Psoas muscle (tissue), 8 donors: ENCODE results near the gene FAM153A. TPM values are rescaled to one million over a fixed set of nuclear protein-coding genes. Genes with fewer than 3 reads are reported as not detected.
"Not testable (repeated sequence)": the region's sequence is repeated elsewhere in the genome, so short reads cannot be mapped to it uniquely, and the experiment has no call there.

Experiments used
- ATAC-seq, 4 donors: fragments of 200-7000 bp; cut with Tn5 transposase; one replicate each; pipeline ENCODE4 v1.9.1; 2020; ENCODE audit warnings: moderate library complexity in 3 of 4, mild to moderate bottlenecking in 2 of 4
- DNase-seq, 2 donors: peaks; one replicate each; pipeline ENCODE4 v3.0.0-alpha.2; 2020
- H3K27ac ChIP-seq: fragments of 200-600 bp; one replicate; pipeline ENCODE4 v1.8.0; 2022
- H3K27me3 ChIP-seq, 3 donors: fragments of 200-600 bp in 1 of 3; one replicate each; pipeline versions ENCODE4 v1.6.1 to v1.8.0; 2013 to 2022; ENCODE audit warnings: low read length in 2 of 3, mild to moderate bottlenecking in 2 of 3, moderate library complexity in 1 of 3; ENCODE audit not compliant: insufficient read depth in 3 of 3
- H3K36me3 ChIP-seq, 2 donors: fragments of 200-600 bp in 1 of 2; one replicate each; pipeline versions ENCODE4 v1.6.1 to v1.8.0; 2013 to 2022; ENCODE audit warnings: low read depth in 1 of 2, mild to moderate bottlenecking in 1 of 2, moderate library complexity in 1 of 2; ENCODE audit not compliant: insufficient read depth in 1 of 2
- H3K4me1 ChIP-seq: fragments of 200-600 bp; one replicate; pipeline ENCODE4 v1.8.0; 2022
- H3K4me3 ChIP-seq: fragments of 200-600 bp; one replicate; pipeline ENCODE4 v1.8.0; 2022; ENCODE audit warnings: mild to moderate bottlenecking
- H3K9me3 ChIP-seq: fragments of 200-600 bp; one replicate; pipeline ENCODE4 v1.8.0; 2022
- WGBS, 3 donors: extraction: QIAGEN DNeasy Blood & Tissue Kit; methylation state at CpG; one replicate each; pipeline versions ENCODE4 v1.1.6 to v1.1.7; 2013; 5-methylcytosine and 5-hydroxymethylcytosine counted together
- intact Hi-C, 2 donors: fragments of 100-400 bp; cut with DNase I; formaldehyde crosslinking; loops; one replicate each; pipeline versions ENCODE4 v1.11.0 to v1.14.2; 2022
- polyA plus RNA-seq, 3 donors: library from polyadenylated mRNA; stranded (reverse); fragments of 200-250 nt; gene quantifications; one replicate each; pipeline ENCODE4 v1.2.3, GENCODE V29; 2013
- total RNA-seq, 4 donors: library from RNA; stranded (reverse); fragmentation: NEBNext Ultra II Directional in 2 of 4; extraction: Animal tissue kit (Norgen Biotek cat#: 25700) in 2 of 4; gene quantifications; one replicate each; pipeline versions ENCODE4 v1.2.1 to v1.2.4, GENCODE V29; 2021 to 2023
- donor health status: healthy with polysubstance abuse.
- donor health status: DM: no; HTN: no; CAD: no; lungs with moderate emphysema.
- donor health status: Bipolar disorder and iron deficiency.
- donor health status: healthy.
- donor health status: DM: yes; HTN: yes; CAD: no.
- donor health status: DM: no; HTN: no; CAD: no.
- donor health status: DM: no; HTN: no; CAD: no.
- donor health status: DM: yes; HTN: yes; CAD: no.

The FAM153A gene
- total and polyA plus RNA-seq, 7 donors, result 0.04 to 1.1 (median 0.16) TPM; not detected in 2

DNA sequence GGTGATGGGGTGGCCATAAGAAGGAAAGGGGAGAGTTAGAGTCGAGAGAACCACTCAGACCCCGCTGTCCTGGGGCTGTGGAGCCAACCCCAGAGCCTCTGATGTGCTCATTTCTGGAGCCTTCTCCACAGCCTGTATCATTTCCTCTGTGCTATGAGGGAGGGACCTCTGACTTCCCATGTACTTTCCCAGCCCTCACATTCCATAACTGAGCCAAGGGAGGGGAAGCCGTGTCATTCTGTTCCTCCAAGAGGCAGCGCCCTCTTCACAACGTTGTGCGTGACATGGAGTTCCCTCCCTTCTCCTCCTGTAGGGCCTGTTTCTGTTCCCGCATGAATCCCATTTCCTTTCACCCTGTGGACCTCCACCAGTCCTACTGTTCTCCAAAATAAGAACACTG, 57.8 kb downstream of the FAM153A start:
- ATAC-seq, intact Hi-C loops, H3K36me3 ChIP-seq, H3K9me3 ChIP-seq, DNase-seq, H3K4me3 ChIP-seq, H3K27me3 ChIP-seq, H3K27ac ChIP-seq, H3K4me1 ChIP-seq: not testable (repeated sequence)
- 25% methylated on average over 1 of the region's 7 CpGs; no CpG with 5 or more reads in 2 of the 3 donors for WGBS, 3 donors

DNA sequence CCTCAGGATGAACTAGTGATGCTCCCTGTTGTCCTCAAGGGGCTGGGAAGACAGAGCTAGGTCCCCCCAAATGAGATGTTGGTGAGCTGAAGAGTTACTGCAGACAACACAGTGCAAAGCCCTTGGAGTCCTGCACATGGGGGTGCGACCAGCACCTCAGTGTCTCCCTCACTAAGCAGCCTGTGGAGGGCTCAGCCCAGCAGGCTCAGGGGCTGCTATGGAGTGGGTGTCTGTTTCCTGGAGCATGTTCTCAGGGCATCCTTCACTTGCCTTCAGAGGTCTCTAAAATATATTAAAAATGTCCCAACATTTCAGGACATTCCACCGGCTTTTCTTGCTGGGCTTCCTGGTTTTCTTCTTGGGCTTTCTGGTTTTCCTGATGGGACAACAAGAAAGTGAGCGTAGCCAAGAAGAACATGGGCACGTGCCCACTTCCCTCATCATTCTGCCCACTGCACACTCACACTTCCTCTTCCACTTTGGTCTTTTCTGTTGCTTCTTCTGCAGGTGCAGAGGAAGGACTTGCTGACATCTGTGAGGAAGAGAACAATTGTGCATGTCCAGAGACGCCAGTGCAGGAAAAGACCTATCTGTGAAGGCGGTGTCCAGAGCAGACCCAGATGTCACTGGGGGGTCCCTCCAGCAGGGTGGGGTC, 58.7 kb downstream of the FAM153A start:
- H3K27ac ChIP-seq, intact Hi-C loops, H3K27me3 ChIP-seq, DNase-seq, H3K9me3 ChIP-seq, H3K36me3 ChIP-seq, H3K4me1 ChIP-seq, H3K4me3 ChIP-seq, ATAC-seq: not testable (repeated sequence)
- 68 to 84% (median 75%) methylated on average over 2 to 3 of the region's 6 CpGs for WGBS, 3 donors

DNA sequence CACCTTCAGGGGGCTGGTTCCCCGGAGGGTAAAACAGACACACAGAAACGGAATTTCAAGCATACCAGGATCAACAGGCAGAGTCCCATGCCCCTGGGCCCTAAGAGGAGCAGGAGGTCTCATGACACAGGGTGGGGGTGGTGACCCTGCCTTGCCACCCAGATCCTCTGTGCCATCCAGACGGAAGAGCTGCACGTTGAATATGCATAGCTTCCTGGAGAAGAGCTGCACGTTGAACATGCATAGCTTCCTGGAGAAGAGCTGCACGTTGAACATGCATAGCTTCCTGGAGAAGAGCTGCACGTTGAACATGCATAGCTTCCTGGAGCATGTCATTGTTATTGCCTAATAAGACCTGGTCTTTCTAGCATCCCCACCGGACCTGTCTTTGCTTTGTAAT, 59.9 kb downstream of the FAM153A start:
- ATAC-seq, H3K4me1 ChIP-seq, H3K27ac ChIP-seq, H3K4me3 ChIP-seq, intact Hi-C loops, H3K36me3 ChIP-seq, DNase-seq, H3K27me3 ChIP-seq, H3K9me3 ChIP-seq: not testable (repeated sequence)
- WGBS, 3 donors, result 54 to 89% (median 55%) methylated on average over 3 of the region's 8 CpGs

DNA sequence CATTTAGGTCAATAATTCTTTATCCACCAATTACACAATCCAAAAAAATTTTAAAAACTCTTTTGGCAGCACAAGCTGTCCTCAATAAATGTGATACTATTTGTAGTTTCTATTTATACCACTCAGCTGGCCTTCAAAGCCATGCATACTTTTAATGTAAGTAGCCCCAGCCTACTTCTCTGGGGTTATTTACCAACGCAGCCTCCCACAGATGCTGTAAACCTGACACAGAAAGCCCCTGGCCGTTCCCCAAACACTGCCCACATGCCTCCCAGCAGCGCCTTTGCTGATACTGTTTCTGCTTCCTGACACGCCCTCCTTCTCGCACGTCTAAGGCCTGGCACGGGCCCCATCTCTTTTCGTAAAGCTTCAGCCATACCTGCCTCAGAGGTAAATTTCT, 62.7 kb downstream of the FAM153A start:
- DNase-seq, H3K4me1 ChIP-seq, intact Hi-C loops, H3K27me3 ChIP-seq, H3K4me3 ChIP-seq, H3K36me3 ChIP-seq, H3K9me3 ChIP-seq, H3K27ac ChIP-seq: not testable (repeated sequence)
- WGBS, 3 donors, result no CpG with 5 or more reads among the region's 8 CpGs
- peak in 3 of 4 donors; percentile 65 to 91 (median 68) for ATAC-seq

DNA sequence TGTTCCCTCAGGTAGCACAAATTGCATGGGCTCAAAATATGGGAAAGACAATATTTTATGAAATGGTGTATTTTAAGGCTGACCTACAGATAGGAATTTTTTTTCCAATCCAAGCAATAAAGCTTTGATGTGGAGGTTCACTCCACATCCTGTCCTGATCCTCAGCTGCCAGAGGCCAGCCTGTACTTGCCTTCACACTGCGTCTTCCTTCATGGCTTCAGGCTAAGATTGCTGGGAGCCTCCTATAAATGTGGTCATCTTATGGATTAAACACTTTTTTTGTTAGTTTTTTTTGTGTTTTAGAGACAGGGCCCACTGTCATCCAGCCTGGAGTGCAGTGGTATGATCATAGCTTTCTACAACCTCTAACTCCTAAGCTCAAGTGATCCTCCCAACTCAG, 67.3 kb downstream of the FAM153A start:
- H3K36me3 ChIP-seq, H3K27ac ChIP-seq, H3K9me3 ChIP-seq, H3K27me3 ChIP-seq, H3K4me3 ChIP-seq, intact Hi-C loops, H3K4me1 ChIP-seq, DNase-seq, ATAC-seq: not testable (repeated sequence)
- whole genome bisulfite sequencing, 3 donors, result 79 to 100% (median 82%) methylated on average over 1 of the region's 1 CpG

DNA sequence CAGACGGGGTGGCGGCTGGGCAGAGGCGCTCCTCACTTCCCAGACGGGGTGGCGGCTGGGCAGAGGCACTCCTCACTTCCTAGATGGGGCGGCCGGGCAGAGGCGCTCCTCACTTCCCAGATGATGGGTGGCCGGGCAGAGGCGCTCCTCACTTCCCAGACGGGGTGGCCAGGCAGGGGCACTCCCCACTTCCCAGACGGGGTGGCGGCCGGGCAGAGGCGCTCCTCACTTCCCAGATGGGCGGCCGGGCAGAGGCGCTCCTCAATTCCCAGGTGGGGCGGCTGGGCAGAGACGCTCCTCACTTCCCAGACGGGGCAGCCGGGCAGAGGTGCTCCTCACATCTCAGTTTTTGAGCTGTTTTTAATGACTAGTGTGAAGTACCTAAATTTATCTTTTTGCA, 86.6 kb downstream of the FAM153A start:
- DNase-seq, H3K27me3 ChIP-seq, H3K9me3 ChIP-seq, ATAC-seq, H3K4me1 ChIP-seq, H3K36me3 ChIP-seq, H3K4me3 ChIP-seq, H3K27ac ChIP-seq, intact Hi-C loops: not testable (repeated sequence)
- 93 to 97% (median 94%) methylated on average over 15 to 22 of the region's 22 CpGs for WGBS, 3 donors

DNA sequence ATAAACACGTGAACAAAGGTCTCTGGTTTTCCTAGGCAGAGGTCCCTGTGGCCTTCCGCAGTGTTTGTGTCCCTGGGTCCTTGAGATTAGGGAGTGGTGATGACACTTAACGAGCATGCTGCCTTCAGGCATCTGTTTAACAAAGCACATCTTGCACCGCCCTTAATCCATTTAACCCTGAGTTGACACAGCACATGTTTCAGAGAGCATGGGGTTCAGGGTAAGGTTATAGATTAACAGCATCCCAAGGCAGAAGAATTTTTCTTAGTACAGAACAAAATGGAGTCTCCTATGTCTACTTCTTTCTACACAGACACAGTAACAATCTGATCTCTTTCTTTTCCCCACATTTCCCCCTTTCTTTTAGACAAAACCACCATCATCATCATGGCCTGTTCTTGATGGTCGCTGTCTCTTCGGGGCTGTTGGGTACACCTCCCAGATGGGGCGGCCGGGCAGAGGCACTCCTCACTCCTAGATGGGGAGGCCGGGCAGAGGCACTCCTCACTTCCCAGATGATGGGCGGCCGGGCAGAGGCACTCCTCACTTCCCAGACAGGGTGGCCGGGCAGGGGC, 87.3 kb downstream of the FAM153A start:
- 82 to 95% (median 84%) methylated on average over 9 to 10 of the region's 12 CpGs for WGBS, 3 donors
- ATAC-seq, H3K36me3 ChIP-seq, H3K27ac ChIP-seq, H3K9me3 ChIP-seq, DNase-seq, H3K4me1 ChIP-seq, H3K4me3 ChIP-seq, intact Hi-C loops, H3K27me3 ChIP-seq: not testable (repeated sequence)

DNA sequence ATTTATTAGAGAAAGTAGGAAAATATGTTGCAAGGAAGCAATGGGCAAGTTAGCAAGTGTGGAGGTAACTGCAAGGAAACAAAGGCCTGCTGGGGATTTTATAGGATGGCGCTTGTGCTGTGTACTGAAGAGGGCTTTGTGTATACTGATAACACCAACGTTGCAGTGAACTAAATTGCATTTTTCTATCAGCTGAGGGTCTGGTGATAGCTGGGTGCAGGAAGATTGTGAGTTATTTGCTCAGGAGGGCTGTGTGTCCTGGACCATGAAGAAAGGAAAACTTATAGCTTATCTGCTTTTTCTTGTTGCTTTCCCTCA, 88.2 kb downstream of the FAM153A start:
- H3K4me3 ChIP-seq, ATAC-seq, intact Hi-C loops, H3K4me1 ChIP-seq, H3K27ac ChIP-seq, DNase-seq, H3K36me3 ChIP-seq, H3K9me3 ChIP-seq, H3K27me3 ChIP-seq: not testable (repeated sequence)
- no CpG with 5 or more reads among the region's 2 CpGs for WGBS, 3 donors

DNA sequence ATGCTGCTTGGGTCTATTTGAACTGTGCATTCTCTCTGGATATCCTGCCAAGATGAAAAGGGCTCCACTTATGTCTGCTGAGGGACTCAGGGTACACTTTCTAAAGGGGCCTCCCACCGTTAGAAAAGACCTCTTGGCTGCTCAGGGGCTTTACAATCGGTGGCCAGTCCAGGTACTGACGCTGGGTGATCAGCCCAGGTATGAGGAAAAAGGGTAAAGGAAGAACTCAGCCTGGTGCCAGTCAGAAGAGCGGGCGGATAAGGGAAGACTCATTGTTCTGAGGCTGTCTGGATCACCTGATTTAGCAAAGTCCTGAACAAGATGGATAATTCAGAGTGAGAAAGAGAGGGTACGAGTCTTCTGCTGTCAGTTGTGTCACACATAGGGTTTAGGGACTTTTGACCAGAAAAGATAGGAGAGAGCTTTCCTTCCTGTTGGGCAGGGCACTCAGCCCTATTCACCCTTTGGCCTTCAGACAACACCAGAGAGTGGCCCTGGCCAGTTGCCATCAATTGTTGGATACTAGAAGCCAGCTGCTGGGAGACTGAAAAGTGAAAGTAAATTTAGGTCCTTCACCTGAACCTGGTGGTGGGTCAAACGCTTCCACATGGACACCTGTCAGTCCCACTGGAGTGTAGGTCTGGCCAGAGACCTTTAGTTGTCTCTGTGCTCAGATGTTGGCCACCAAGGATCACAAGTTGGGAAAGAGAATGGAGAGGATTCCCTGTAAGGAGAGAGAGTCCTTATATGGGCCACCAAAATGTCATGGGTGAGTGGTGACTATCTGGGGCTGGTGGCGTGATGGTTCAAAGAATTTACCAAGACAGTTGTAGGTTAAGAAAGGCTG, 88.8 kb downstream of the FAM153A start:
- WGBS, 3 donors, result 72% methylated on average over 6 of the region's 8 CpGs
- not testable (repeated sequence) for H3K9me3 ChIP-seq
- peak in 1 of 2 donors; percentile 24 for DNase-seq

DNA sequence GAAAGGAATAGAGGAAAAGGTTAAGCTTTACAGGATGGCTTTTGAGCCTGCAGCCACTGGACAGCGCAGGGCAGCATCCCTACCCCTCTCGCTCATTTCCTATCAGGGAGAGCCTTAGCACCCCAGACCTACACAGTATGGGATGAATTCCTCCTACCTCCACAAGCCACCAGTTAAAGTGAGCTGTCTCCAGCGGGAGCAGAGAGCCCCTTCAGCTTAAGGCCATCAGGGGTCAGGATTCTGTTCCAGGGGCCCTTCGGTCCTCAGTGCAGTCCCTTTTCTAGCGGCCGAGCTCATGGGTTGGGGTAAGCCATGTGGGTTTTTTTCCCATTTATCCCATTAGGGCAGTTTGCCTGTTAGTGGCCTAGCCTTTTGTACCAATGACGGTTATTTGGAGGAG, 89.7 kb downstream of the FAM153A start:
- intact Hi-C loops, ATAC-seq, H3K27me3 ChIP-seq, H3K4me1 ChIP-seq, H3K9me3 ChIP-seq, DNase-seq, H3K4me3 ChIP-seq, H3K36me3 ChIP-seq, H3K27ac ChIP-seq: not testable (repeated sequence)
- 77 to 84% (median 81%) methylated on average over 3 of the region's 7 CpGs for WGBS, 3 donors

More for the DNA sequence above, 88.8 kb downstream of the FAM153A start:
- H3K27ac ChIP-seq, H3K4me1 ChIP-seq, H3K4me3 ChIP-seq, H3K36me3 ChIP-seq, H3K27me3 ChIP-seq, intact Hi-C loops: not testable (repeated sequence)
- peak in 1 of 4 donors; percentile 27 for ATAC-seq

DNA sequence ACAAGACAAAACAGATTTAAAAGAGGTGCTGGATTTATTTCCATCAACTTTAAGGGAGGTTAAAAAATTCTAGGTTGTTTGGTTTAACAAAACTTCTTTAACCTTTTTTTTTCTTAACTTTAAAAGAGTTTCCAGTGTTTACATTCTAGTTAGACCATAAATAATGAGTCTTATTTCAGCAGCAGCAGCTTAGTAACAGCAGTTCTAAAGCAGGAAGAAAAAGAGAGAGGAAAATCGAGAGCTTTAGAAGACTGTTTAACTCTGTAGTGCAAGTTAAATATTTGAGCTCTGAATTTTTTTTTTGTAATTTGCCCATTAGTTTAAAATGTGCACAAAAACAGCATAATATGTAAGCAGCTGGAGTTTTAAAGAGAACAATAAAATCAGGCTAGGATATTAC, 90.2 kb downstream of the FAM153A start:
- H3K27ac ChIP-seq, H3K9me3 ChIP-seq, H3K4me3 ChIP-seq, H3K27me3 ChIP-seq, DNase-seq, ATAC-seq, H3K4me1 ChIP-seq, H3K36me3 ChIP-seq, intact Hi-C loops: not testable (repeated sequence)
- 14 to 37% (median 33%) methylated on average over 1 of the region's 1 CpG for WGBS, 3 donors
